IPS-18c (cell line): Measurements from ENCODE around the gene SLC38A6.
"Not testable (repeated sequence)": the region's sequence is repeated elsewhere in the genome, so short reads cannot be mapped to it uniquely, and the experiment has no call there.

Experiments
- H3K4me3 ChIP-seq: 2 replicates; pipeline ENCODE4 v1.7.0; 2013; ENCODE audit warnings: low read depth, mild to moderate bottlenecking, low read length, moderate library complexity; ENCODE audit not compliant: insufficient read depth
- H3K9me3 ChIP-seq: one replicate; pipeline ENCODE4 v1.6.1; 2013; ENCODE audit warnings: mild to moderate bottlenecking, low read length, moderate library complexity; ENCODE audit not compliant: control insufficient read depth, insufficient read depth

The SLC38A6 gene

DNA sequence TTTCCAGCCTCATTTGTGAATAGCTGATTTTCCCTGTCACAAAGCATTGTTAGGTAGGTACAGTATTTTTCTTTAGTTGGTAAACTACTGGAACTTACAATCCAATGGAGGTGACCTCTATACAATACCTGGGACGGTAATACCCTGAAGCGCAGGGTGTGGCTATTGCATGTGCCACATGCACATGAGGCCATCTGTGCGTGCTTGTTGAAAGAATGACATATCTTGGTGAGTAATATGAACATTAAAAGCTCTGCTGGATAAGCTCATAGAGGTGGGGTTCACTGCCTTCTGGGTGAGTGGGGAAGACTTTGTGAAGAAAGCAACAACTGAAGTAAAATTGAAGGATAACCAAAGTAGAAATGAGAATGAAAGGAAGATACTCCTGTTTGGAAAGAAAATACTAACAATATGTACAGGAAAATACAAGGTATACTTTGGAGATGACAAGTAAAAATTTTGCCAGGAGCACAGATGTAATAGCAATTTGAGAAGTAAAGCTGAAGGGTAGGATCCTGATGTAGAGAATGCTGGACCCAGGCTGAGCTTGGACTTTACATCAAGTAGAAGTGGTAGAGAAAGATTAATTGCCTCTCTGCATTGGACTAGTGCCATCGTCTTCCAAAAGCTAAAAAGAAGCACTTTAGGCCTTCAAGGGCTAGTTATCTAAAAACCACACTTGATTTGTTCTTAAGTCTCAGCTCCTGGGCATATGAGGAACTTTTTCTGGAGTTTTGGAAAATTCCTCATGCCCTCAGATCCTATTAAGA lies 97.1 kb downstream of the SLC38A6 start:
- H3K4me3 ChIP-seq: no peak overlapping the region

DNA sequence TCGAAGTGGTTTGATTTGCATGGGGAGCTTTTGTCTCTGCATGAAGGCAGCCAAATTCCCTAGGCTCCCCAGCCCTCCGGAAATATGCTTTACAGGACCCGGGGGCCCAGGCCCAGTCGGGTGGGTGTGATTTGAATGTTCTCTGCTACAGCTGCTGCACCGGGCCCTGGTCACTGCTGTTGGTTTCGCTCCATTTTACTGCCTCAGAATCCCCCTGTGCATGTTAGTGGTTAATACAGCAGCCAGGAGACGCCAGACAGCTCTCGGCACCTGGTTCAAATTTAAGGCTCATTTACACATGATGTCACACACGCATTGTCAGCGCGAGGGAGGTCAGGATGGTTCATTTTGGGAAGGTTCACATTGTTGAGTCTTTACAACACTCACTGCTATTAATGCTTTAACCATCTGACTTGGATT lies 99.6 kb downstream of the SLC38A6 start:
- Histone ChIP-seq H3K9me3 (no peaks in the 10 kb centered on the region), H3K4me3 (no peak overlapping the region)

More for the DNA sequence above, 97.1 kb downstream of the SLC38A6 start:
- H3K9me3 ChIP-seq: no peaks in the 10 kb centered on the region

DNA sequence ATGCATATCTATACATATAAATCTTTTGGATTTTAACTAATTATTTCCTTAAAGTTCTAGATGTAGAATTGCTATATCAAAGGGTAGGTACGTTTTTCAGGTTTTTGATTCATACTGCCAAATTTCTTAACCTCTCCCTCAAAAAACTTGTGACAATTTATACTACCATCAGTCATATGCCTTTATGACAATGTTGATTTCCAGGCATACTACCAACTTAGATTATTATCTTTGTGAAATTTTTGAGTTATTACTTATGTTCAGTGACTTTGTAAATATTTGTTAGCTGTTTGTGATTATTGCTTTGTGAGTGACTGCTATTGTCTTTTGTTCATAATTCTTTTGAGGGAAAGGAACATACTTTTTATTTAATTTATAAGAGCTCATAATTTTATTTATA lies 107.0 kb downstream of the SLC38A6 start:
- no peak overlapping the region for H3K4me3 ChIP-seq

DNA sequence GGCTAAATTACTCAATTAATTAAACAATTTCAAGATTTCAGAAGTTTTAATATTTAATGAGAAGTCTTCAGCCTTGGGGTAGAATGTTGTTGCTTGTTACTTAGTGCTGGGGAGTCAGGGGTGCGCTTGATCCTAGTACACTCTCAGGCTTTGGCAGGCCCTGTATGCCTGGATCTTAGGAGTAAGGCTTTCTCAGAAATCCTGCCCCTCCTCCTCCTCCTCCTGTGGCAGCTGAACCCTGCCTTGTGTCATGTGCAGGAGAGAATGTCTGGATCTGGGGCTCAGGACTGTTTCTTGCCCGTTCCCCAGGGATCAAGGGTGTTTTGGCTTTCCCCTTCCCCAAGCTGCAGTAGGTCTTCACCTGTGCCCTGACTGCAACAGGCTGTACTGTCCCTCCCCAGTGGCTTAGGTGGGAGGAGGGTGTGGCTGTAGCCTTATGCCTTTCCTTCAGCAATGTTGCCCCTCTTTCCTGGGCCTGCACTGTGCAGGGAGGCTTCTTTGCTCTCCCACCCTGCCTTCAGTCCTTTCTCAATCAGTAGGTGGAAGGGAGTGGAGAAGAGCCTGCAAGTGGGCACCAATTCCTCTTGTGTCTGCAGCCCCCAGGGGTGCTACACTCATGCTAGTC lies 108.2 kb downstream of the SLC38A6 start:
- no peak overlapping the region for H3K4me3 ChIP-seq
- H3K9me3 ChIP-seq: no peaks in the 10 kb centered on the region

More for the DNA sequence above, 107.0 kb downstream of the SLC38A6 start:
- no peaks in the 10 kb centered on the region for H3K9me3 ChIP-seq

DNA sequence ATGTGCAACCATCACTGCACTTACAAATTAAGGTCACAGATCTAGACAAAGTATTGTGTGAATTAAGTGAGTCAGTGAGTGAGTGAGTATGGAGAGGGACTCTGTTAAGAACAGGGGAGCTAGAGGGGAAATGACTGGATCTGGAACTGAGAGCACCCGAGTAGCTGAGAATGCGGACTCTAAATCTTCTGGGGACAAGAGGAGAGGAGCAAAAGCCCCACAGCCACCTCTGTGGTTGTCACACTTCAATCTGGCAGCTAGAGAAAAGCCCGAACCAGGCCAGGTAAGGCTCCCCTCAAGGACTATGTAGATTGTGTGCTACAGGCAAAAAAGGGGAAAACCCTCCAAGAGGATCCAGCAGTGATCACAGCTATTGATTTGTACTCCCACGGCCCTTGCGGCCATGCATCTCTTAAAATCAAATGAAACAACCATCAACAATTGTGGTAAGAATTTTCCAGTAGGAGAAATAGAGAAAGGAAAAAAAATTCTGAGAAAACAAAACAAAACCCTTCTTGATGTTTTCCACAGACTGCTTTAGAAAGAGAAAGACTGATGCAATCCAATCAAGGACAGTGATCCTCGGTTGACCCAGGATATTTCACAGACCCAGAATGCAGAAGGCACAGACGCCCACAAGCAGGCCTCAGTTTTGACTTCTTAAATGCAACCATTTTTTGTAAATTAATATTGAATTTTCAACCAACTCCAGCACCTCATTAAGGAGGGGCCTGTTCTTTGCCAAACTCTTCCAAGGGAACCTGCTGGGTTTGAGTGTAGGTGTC lies 109.6 kb downstream of the SLC38A6 start:
- Histone ChIP-seq H3K9me3 (no peaks in the 10 kb centered on the region), H3K4me3 (no peak overlapping the region)

DNA sequence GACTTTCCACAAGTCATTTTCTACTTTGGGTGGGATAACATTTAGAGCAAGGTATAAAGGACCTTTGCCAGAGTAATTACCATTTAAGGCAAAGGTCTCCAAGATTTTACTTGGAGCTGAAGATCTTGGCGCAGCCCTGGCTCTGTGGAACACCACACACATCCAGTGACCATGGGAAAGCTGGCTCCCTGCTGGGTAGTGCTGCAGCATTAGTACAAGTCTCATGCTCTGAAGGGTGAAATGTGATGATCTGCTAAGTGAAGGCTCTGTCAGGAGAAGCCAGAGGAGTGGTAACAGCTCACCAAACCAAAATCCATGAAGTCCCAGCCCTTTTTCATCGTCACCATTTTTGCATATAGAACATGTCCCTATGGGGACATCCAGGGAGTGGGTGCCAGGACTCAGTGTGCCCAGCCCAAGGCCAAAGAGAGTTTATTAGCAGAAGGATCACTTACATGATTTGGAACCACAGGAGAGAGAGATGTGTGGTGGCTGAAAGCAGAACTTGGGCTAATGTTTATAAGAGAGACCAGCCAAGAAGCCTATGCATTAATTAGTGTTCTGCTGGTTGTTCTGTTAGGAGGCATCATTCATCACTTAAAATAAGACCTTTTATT lies 110.7 kb downstream of the SLC38A6 start:
- Histone ChIP-seq H3K9me3 (no peaks in the 10 kb centered on the region), H3K4me3 (no peak overlapping the region)

DNA sequence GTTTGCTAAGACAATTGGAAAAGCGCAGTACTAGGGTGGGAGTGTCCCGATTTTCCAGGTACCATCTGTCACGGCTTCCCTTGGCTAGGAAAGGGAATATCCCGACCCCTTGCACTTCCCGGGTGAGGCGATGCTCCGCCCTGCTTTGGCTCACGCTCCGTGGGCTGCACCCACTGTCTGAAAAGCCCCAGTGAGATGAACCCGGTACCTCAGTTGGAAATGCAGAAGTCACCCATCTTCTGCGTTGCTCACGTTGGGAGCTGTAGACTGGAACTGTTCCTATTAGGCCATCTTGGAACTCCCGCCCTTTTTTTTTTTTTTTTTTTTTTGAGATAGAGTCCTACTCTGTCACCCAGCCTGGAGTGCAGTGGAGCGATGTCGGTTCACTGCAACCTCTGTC lies 117.1 kb downstream of the SLC38A6 start:
- H3K9me3 ChIP-seq, H3K4me3 ChIP-seq: not testable (repeated sequence)

DNA sequence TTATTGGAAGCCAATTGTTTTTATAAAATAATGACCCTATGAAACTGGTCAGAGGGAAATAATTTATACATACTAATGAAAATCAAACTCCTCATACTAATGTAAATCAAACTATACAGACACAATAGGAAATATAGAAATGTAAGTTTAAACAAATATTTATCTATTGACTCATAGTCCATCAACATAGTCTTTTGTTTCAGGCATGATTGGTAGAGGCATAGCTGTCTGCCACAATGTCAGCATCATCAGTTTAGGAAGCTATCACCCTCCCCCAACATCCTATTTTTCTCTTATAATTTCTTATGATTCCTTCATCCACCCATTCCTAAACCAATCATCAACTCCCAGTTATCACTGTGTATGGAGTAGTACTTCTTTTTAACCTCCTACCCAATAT lies 117.7 kb downstream of the SLC38A6 start:
- peaks cover 5% of the 10 kb centered on the region for H3K9me3 ChIP-seq
- no peak overlapping the region for H3K4me3 ChIP-seq

DNA sequence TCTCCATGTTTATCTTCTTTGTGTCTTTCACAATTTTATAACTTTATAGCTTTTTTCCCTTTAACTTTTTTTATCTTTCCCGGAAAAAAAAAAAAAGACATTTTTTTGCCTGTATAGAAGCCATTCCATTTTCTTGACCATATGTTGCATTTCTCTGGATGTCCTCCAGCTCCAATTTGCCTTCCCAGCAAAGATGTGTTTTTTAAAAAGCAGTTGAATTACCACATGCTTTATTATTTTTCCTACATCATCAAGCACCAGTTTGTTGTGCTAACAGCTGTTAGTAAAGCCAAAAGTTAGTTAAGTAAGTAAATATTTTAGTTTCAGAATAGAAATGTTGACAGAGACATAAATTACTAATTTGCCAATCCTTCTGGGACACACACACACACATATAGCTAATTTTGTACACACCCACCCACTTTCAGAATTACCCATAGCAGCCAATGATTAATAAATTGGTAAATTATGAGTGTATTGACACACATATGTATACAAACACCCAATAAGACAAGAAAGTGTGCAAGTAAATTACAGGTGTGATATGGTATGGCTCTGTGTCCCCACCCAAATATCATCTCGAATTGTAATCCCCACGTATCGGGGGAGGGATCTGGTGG lies 118.3 kb downstream of the SLC38A6 start:
- no peak overlapping the region for H3K4me3 ChIP-seq
- peaks cover 5% of the 10 kb centered on the region for H3K9me3 ChIP-seq

DNA sequence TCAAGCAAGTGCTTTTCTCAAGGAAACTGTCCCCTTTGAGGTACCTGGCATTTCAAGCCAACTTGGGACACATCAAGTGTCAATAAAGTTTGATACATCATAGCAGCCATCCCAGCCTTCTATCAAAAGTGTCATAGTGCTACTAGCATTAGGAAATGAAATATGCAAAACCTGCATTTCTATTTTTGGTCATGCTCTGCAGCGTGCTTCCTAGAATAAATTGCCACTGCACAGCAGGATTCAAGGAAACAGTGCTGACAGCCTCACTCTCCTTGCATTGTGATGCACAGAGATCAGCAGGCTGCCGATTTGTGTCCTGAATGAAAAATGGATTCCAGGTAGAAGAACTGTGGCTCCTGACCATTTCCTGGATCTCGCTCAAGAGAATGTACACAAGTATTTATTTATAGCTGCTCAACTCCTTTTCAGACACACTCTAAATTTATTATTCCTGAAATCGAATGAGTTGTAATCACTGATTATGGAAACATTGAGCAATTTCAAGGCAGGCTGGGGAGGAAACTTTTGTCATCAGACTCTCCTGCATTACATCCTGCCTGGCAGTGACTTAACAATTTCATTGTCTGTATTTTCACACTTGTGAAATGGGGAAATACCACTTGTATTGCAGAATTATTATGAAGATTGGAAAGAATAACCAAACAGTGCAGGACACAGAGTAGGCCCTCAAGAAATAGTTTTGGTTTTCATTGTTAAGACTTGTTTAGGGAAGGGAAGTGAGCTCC lies 120.9 kb downstream of the SLC38A6 start:
- 0 out of 2 replicates have a peak overlapping the region, but pooled peaks have one; percentile 1 for H3K4me3 ChIP-seq
- H3K9me3 ChIP-seq: peaks cover 5% of the 10 kb centered on the region
